Esophagus (tissue), 2 donors: ENCODE measurements around the gene DCDC2. TPM values are rescaled to one million over a fixed set of nuclear protein-coding genes. Genes with fewer than 3 reads are reported as not detected.
A peak's percentile ranks its signal among the peaks of the same experiment; 100 is the strongest.
"Not testable (repeated sequence)": the region's sequence is repeated elsewhere in the genome, so short reads cannot be mapped to it uniquely, and the experiment has no call there.

ENCODE experiments used
- H3K27ac ChIP-seq, 2 donors: one replicate each; pipeline ENCODE4 v1.5.1; 2013; ENCODE audit warnings: low read depth in 2 of 2, mild to moderate bottlenecking in 2 of 2, inconsistent platforms in 1 of 2, low read length in 1 of 2, moderate library complexity in 1 of 2
- H3K27me3 ChIP-seq, 2 donors: one replicate each; pipeline ENCODE4 v1.6.1; 2013; ENCODE audit warnings: low read length in 2 of 2, control low read depth in 1 of 2, mild to moderate bottlenecking in 1 of 2; ENCODE audit not compliant: insufficient read depth in 2 of 2, control insufficient read depth in 1 of 2
- H3K36me3 ChIP-seq, 2 donors: one replicate each; pipeline ENCODE4 v1.6.1; 2013; ENCODE audit warnings: low read length in 1 of 2; ENCODE audit not compliant: control insufficient read depth in 2 of 2, insufficient read depth in 2 of 2
- H3K4me1 ChIP-seq, 2 donors: one replicate each; pipeline ENCODE4 v1.6.1; 2013; ENCODE audit warnings: low read length in 1 of 2; ENCODE audit not compliant: control insufficient read depth in 2 of 2, insufficient read depth in 2 of 2
- H3K4me3 ChIP-seq, 2 donors: one replicate each; pipeline ENCODE4 v1.5.1; 2013; ENCODE audit warnings: low read length in 2 of 2, mild to moderate bottlenecking in 2 of 2, low read depth in 1 of 2, moderate library complexity in 1 of 2
- H3K9me3 ChIP-seq, 2 donors: one replicate each; pipeline ENCODE4 v1.6.1; 2013; ENCODE audit warnings: mild to moderate bottlenecking in 2 of 2, low read depth in 1 of 2, low read length in 1 of 2, moderate library complexity in 1 of 2; ENCODE audit not compliant: control insufficient read depth in 2 of 2, insufficient read depth in 1 of 2
- WGBS, 2 donors: extraction: QIAGEN DNeasy Blood & Tissue Kit; methylation state at CpG; one replicate each; pipeline ENCODE4 v1.1.7; 2013; 5-methylcytosine and 5-hydroxymethylcytosine counted together
- polyA plus RNA-seq, 2 donors: library from polyadenylated mRNA; stranded (reverse); fragments of 200-250 nt; gene quantifications; one replicate each; pipeline ENCODE4 v1.2.3, GENCODE V29; 2013
- donor health status: healthy with polysubstance abuse.
- donor health status: Bipolar disorder and iron deficiency.

Gene DCDC2
- under 1 TPM; under 0.01 to 0.02 TPM for polyA plus RNA-seq

DNA sequence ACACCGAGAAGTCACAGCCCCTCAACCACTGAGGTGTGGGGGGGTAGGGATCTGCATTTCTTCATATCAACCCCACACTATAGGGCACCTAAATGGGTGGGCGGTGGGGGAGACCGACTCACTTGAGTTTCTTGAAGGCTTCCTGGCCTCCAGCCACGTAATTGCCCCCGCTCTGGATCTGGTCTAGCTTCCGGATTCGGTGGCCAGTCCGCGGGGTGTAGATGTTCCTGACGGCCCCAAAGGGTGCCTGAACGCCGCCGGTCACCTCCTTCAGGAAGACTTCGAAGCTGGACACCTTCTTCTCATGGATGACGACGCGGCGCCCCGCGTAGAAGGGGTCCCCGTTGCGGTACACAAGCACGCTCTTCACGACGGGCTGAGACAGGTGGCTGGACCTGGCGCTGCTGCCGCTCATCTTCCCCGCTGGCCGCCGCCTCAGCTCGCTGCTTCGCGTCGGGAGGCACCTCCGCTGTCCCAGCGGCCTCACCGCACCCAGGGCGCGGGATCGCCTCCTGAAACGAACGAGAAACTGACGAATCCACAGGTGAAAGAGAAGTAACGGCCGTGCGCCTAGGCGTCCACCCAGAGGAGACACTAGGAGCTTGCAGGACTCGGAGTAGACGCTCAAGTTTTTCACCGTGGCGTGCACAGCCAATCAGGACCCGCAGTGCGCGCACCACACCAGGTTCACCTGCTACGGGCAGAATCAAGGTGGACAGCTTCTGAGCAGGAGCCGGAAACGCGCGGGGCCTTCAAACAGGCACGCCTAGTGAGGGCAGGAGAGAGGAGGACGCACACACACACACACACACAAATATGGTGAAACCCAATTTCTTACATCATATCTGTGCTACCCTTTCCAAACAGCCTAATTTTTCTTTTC, at the start of gene DCDC2:
Gene DCDC2 (minus strand): TSS at position 724 of the 883 bp plus-strand sequence. CDS start 309 bp downstream, at position 415.
- WGBS, 2 donors: 10% methylated on average over 61 of the region's 61 CpGs
- Histone ChIP-seq H3K4me3 (peak within 1 kb of the TSS; percentile 29 to 32), H3K9me3 (no peaks in the 10 kb centered on the region), H3K27ac (no peak within 1 kb of the TSS), H3K36me3 (no peaks in the 10 kb centered on the region), H3K4me1 (peaks cover 4 to 7% of the 10 kb centered on the region in 2 donors), H3K27me3 (no peaks in the 10 kb centered on the region)

DNA sequence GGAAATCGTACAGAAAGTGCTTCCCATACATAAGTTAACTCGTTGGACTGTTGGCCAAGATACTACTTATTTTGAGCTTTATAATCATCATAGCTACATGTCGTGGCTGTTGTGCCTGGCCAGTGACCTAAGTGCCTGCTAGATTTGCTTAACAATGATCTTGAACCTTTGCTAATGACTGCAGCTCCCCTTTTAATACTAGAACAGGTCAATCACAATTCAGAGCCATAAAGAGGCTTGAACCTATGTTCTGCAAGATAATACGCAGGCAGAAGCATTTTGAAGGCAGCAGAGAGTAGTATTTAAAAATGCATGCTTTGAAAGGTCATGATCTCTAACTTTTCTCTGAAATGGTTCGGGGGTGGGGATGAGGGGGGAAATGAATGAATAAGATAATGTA, 47.4 kb upstream of the DCDC2 start:
- no peaks in the 10 kb centered on the region for H3K9me3 ChIP-seq
- H3K27ac ChIP-seq: no peak overlapping the region
- no peaks in the 10 kb centered on the region for H3K27me3 ChIP-seq
- H3K4me1 ChIP-seq: no peaks in the 10 kb centered on the region
- 76 to 90% methylated on average over 5 of the region's 5 CpGs for WGBS, 2 donors
- no peak overlapping the region for H3K4me3 ChIP-seq
- peaks cover 0 to 6% of the 10 kb centered on the region in 2 donors for H3K36me3 ChIP-seq

DNA sequence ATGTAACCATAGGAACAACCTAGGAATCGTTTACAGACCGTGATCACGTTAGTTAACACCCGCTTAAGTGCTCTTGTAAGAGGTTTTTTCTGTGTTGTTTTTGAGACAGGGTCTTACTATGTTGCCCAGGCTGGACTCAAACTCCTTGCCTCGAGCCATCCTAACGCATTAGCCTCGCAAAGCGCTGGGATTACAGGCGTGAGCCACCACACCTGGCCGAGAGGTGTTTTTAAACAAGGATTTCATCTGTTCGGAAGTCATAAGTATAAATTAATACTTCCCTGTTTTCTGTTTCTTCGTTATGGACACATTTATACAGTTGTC, 45.6 kb upstream of the DCDC2 start:
- H3K4me3 ChIP-seq: peak overlapping the region; percentile 92 to 95
- H3K36me3 ChIP-seq: peaks cover 0 to 4% of the 10 kb centered on the region in 2 donors
- no peaks in the 10 kb centered on the region for H3K4me1 ChIP-seq
- H3K27ac ChIP-seq: peak overlapping the region; percentile 10 to 56
- no peaks in the 10 kb centered on the region for H3K27me3 ChIP-seq
- WGBS, 2 donors: 4 to 5% methylated on average over 12 of the region's 12 CpGs
- H3K9me3 ChIP-seq: no peaks in the 10 kb centered on the region

DNA sequence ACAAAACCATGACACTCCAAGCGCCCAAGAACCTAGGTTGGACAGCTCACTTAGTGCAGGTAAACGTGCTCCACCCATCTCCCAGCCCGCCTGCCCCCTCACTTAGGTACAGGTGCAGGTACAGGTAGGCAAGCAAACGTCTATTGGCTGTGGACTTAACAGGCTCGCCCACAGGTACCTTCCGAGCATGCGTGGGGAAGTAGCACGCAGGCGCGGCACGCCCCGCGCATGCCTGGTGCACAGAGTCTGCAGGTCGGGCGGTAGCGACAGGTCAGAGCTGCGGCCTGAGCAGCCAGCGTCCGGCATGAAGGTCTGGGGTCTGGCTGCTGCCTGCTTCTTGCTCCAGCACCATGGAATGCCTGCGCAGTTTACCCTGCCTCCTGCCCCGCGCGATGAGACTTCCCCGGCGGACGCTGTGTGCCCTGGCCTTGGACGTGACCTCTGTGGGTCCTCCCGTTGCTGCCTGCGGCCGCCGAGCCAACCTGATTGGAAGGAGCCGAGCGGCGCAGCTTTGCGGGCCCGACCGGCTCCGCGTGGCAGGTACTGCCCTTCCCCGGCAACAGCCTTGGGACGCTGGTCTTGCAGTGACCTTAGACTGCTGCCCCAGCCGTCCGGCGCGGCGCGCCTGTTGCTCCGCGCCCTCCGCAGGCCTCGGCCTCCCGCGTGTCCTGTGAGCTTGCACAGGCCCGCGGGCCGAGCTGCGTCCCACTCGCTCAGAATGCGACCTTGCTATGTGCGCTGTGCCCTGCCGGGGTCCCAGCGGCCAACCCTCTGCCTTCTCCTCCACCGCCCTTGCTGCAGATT, 45.0 kb upstream of the DCDC2 start, which contains the start of gene MRS2:
Gene MRS2 (plus strand): TSS at position 240 of the 804 bp plus-strand sequence. CDS start 111 bp downstream, at position 351.
- no peaks in the 10 kb centered on the region for H3K9me3 ChIP-seq
- H3K36me3 ChIP-seq: peaks cover 0 to 4% of the 10 kb centered on the region in 2 donors
- H3K27ac ChIP-seq: peak within 1 kb of the TSS; percentile 10 to 56
- H3K4me3 ChIP-seq: peak within 1 kb of the TSS; percentile 92 to 95
- no peaks in the 10 kb centered on the region for H3K4me1 ChIP-seq
- 0 to 1% methylated on average over 61 to 63 of the region's 63 CpGs for WGBS, 2 donors
- no peaks in the 10 kb centered on the region for H3K27me3 ChIP-seq

DNA sequence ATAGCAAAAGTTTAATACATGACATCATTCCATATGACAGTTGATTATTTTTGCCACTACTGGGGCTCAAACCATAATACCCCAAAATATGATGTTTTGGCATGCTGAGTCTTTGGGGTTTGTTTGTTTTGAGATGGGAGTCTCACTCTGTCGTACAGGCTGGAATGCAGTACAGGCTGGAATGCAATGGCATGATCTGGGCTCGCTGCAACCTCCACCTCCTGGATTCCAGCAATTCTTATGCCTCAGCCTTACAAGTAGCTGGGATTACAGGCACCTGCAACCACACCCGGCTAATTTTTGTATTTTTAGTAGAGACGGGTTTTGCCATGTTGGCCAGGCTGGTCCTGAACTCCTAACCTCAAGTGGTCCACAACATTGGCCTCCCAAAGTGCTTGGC, 43.6 kb upstream of the DCDC2 start:
- H3K4me3 ChIP-seq: no peak overlapping the region
- H3K36me3 ChIP-seq: no peaks in the 10 kb centered on the region
- 51 to 59% methylated on average over 4 of the region's 4 CpGs for WGBS, 2 donors
- H3K27ac ChIP-seq: no peak overlapping the region
- no peaks in the 10 kb centered on the region for H3K27me3 ChIP-seq
- H3K4me1 ChIP-seq: no peaks in the 10 kb centered on the region
- no peaks in the 10 kb centered on the region for H3K9me3 ChIP-seq

DNA sequence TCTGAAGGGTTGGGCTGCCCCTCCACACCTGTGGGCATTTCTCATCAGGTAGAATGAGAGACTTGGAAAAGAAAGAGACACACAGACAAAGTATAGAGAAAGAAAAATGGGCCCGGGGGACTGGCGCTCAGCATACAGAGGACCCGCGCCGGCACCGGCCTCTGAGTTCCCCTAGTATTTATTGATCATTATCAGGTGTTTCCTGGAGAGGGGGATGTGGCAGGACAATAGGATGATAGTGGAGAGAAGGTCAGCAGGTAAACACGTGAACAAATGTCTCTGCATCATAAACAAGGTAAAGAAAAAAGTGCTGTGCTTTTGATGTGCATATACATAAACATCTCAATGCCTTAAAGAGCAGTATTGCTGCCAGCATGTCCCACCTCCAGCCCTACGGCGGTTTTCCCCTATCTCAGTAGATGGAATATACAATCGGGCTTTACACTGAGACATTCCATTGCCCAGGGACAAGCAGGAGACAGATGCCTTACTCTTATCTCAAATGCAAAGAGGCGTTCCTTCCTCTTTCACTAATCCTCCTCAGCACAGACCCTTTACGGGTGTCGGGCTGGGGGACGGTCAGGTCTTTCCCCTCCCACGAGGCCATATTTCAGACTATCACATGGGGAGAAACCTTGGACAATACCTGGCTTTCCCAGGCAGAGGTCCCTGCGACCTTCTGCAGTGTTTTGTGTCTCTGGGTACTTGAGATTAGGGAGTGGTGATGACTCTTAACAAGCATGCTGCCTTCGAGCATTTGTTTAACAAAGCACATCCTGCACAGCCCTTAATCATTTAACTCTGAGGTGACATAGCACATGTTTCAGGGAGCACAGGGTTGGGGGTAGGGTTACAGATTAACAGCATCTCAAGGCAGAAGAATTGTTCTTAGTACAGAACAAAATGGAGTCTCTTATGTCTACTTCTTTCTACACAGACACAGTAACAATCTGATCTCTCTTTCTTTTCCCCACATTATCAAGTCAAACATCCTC, 42.5 kb upstream of the DCDC2 start:
- H3K4me1 ChIP-seq, H3K4me3 ChIP-seq, H3K27me3 ChIP-seq, H3K36me3 ChIP-seq, H3K27ac ChIP-seq, H3K9me3 ChIP-seq: not testable (repeated sequence)
- WGBS, 2 donors: 20 to 27% methylated on average over 17 of the region's 17 CpGs

DNA sequence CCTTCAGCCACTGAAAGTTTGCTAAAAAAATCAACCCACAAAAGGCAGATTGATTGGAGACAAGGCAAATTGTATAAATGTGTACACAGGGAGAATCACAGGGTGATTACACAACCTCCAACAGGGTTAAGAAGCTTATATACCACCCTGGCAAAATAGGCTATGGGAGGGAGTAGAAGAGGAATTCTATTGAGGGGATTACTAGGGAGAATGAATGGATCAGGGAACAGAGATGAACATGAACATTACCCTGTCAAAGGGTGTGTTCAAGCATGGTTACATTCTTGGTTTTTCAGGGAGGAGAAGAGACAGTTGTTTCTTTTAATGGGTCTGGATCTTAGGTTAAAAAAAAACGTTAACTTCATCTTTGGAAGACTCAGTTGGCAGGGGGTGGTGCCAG, 39.8 kb upstream of the DCDC2 start:
- Histone ChIP-seq H3K27me3 (no peaks in the 10 kb centered on the region), H3K4me3 (no peak overlapping the region), H3K9me3 (no peaks in the 10 kb centered on the region), H3K4me1 (no peaks in the 10 kb centered on the region), H3K36me3 (no peaks in the 10 kb centered on the region), H3K27ac (no peak overlapping the region)
- 48 to 69% methylated on average over 1 of the region's 1 CpG for WGBS, 2 donors

DNA sequence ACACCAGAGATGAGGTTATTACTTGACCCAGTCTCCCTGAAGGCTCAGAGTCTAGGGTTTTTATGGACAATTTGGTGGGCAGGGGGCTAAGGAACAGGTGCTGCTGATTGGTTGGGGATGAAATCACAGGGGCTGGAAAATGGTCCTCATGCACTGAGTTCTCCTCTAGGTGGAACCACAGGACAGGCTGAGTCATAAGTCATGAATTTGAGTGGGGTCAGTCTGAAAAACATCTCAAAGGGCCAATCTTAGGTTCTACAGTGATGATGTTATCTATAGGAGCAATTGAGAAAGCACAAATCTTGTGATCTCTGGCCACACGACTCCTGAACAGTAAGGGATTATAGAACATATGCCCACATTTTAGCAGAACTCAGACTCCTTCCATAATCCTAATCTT, 39.0 kb upstream of the DCDC2 start:
- WGBS, 2 donors: 87 to 88% methylated on average over 1 of the region's 1 CpG
- H3K9me3 ChIP-seq: no peaks in the 10 kb centered on the region
- H3K27ac ChIP-seq: no peak overlapping the region
- no peaks in the 10 kb centered on the region for H3K36me3 ChIP-seq
- H3K4me3 ChIP-seq: no peak overlapping the region
- no peaks in the 10 kb centered on the region for H3K4me1 ChIP-seq
- H3K27me3 ChIP-seq: no peaks in the 10 kb centered on the region
